Endodermal cell (in vitro differentiated cells): ENCODE results near the gene IL1RAPL2. TPM values are rescaled to one million over a fixed set of nuclear protein-coding genes. Genes with fewer than 3 reads are reported as not detected.
A peak's percentile ranks its signal among the peaks of the same experiment; 100 is the strongest.

Source experiments
- DNase-seq: peaks from one replicate; pipeline ENCODE4 v3.0.0-alpha.2; 2017
- H3K27ac ChIP-seq: 2 replicates; pipeline ENCODE4 v1.5.1; 2013; ENCODE audit warnings: mild to moderate bottlenecking, low read depth, low read length, moderate library complexity
- H3K27me3 ChIP-seq: 2 replicates; pipeline ENCODE4 v1.6.1; 2013; ENCODE audit warnings: mild to moderate bottlenecking, low read length, moderate library complexity; ENCODE audit not compliant: insufficient read depth, control insufficient read depth, poor library complexity, severe bottlenecking
- H3K36me3 ChIP-seq: 2 replicates; pipeline ENCODE4 v1.7.0; 2013; ENCODE audit warnings: mild to moderate bottlenecking, low read length, moderate library complexity; ENCODE audit not compliant: control insufficient read depth, insufficient read depth
- H3K4me1 ChIP-seq: one replicate; pipeline ENCODE4 v1.7.0; 2013; ENCODE audit warnings: low read length; ENCODE audit not compliant: control insufficient read depth, insufficient read depth
- H3K4me3 ChIP-seq: 2 replicates; pipeline ENCODE4 v1.5.1; 2013; ENCODE audit warnings: mild to moderate bottlenecking, low read length, moderate library complexity
- H3K9ac ChIP-seq: 2 replicates; pipeline ENCODE4 v1.6.1; 2013; ENCODE audit warnings: mild to moderate bottlenecking, low read length, moderate library complexity; ENCODE audit not compliant: poor library complexity, severe bottlenecking; ENCODE audit errors: extremely low read depth
- H3K9me3 ChIP-seq: 2 replicates; pipeline ENCODE4 v1.6.1; 2013; ENCODE audit warnings: mild to moderate bottlenecking, low read length, moderate library complexity; ENCODE audit not compliant: control insufficient read depth
- H3K27ac Mint-ChIP-seq: 2 replicates; pipeline ENCODE4 v1.8.0; 2020; ENCODE audit warnings: mixed read lengths
- H3K27me3 Mint-ChIP-seq: 2 replicates; pipeline ENCODE4 v1.8.0; 2021; ENCODE audit warnings: mild to moderate bottlenecking, mixed read lengths; ENCODE audit not compliant: insufficient read depth
- H3K36me3 Mint-ChIP-seq: 2 replicates; pipeline ENCODE4 v1.8.0; 2020; ENCODE audit warnings: low read depth, mixed read lengths
- H3K4me1 Mint-ChIP-seq: 2 replicates; pipeline ENCODE4 v1.8.0; 2020; ENCODE audit warnings: mixed read lengths
- H3K4me3 Mint-ChIP-seq: 2 replicates; pipeline ENCODE4 v1.8.0; 2020; ENCODE audit warnings: mild to moderate bottlenecking, moderate library complexity, mixed read lengths
- H3K9me3 Mint-ChIP-seq: 2 replicates; pipeline ENCODE4 v1.8.0; 2020; ENCODE audit warnings: mild to moderate bottlenecking, mixed read lengths
- CTCF ChIP-seq: fragments of 200-600 bp; sonication (generic); conservative IDR thresholded peaks from 2 replicates; pipeline ENCODE4 v1.5.0; 2021; ENCODE audit warnings: antibody characterized with exemption, mild to moderate bottlenecking
- WGBS, 2 experiments: methylation state at CpG; one replicate each; pipeline versions ENCODE4 v1.1.5 to v1.1.7; 2013; ENCODE audit warnings: missing lambda C conversion rate in 2 of 2, mixed read lengths in 1 of 2; ENCODE audit not compliant: insufficient coverage in 1 of 2, insufficient read length in 1 of 2; 5-methylcytosine and 5-hydroxymethylcytosine counted together
- total RNA-seq, 2 donors: library from RNA; stranded (reverse); fragmentation: NEBNext Ultra II Directional in 1 of 2; extraction: Animal tissue kit (Norgen Biotek cat#: 25700) in 1 of 2; gene quantifications; 2 replicates in 1 of 2; 3 replicates in 1 of 2; pipeline ENCODE4 v1.2.1, GENCODE V29; 2021

Gene IL1RAPL2
- total RNA-seq, 2 donors from 2014 or later, result 0.13 TPM; not detected in 1

- DNase-seq, result peak; percentile 37
- Mint-ChIP-seq H3K4me3 (no peak overlapping the region), H3K27ac (no peak overlapping the region), H3K9me3 (peaks cover 52% of the 10 kb centered on the region), H3K4me1 (no peaks in the 10 kb centered on the region), H3K36me3 (no peaks in the 10 kb centered on the region), H3K27me3 (no peaks in the 10 kb centered on the region)
- Histone ChIP-seq H3K27ac (no peak overlapping the region), H3K9ac (no peak overlapping the region), H3K4me3 (no peak overlapping the region), H3K36me3 (no peaks in the 10 kb centered on the region), H3K4me1 (no peaks in the 10 kb centered on the region), H3K27me3 (no peaks in the 10 kb centered on the region), H3K9me3 (no peaks in the 10 kb centered on the region)
- 86% methylated on average over 7 of the region's 7 CpGs; no CpG with 5 or more reads in 1 of the 2 experiments for WGBS, 2 experiments
- no peak for TF ChIP-seq CTCF
Measured at GRCh38 chrX:105050921-105051320, 484.9 kb downstream of the IL1RAPL2 start.

GRCh38 chrX:105051364-105051763 is 485.4 kb downstream of the IL1RAPL2 start:
- H3K4me1 Mint-ChIP-seq, result no peaks in the 10 kb centered on the region
- Histone ChIP-seq H3K27ac (no peak overlapping the region), H3K4me3 (no peak overlapping the region), H3K9ac (no peak overlapping the region), H3K27me3 (no peaks in the 10 kb centered on the region), H3K9me3 (no peaks in the 10 kb centered on the region), H3K36me3 (no peaks in the 10 kb centered on the region), H3K4me1 (no peaks in the 10 kb centered on the region)
- peak; percentile 35 for DNase-seq
- no peaks in the 10 kb centered on the region for H3K36me3 Mint-ChIP-seq
- H3K9me3 Mint-ChIP-seq, result peaks cover 51% of the 10 kb centered on the region
- H3K27me3 Mint-ChIP-seq, result no peaks in the 10 kb centered on the region
- H3K27ac Mint-ChIP-seq, result no peak overlapping the region
- no peak overlapping the region for H3K4me3 Mint-ChIP-seq
- 88 to 100% methylated on average over 2 to 10 of the region's 10 CpGs for WGBS, 2 experiments
- no peak for TF ChIP-seq CTCF

- TF ChIP-seq CTCF, result no peak
- Histone ChIP-seq H3K4me1 (no peaks in the 10 kb centered on the region), H3K27me3 (no peaks in the 10 kb centered on the region), H3K9ac (no peak overlapping the region), H3K9me3 (no peaks in the 10 kb centered on the region), H3K36me3 (no peaks in the 10 kb centered on the region), H3K27ac (no peak overlapping the region), H3K4me3 (no peak overlapping the region)
- Mint-ChIP-seq H3K27me3 (no peaks in the 10 kb centered on the region), H3K9me3 (peaks cover 46% of the 10 kb centered on the region), H3K4me1 (no peaks in the 10 kb centered on the region), H3K36me3 (no peaks in the 10 kb centered on the region), H3K27ac (no peak overlapping the region), H3K4me3 (no peak overlapping the region)
- WGBS, 2 experiments, result 95% methylated on average over 2 of the region's 2 CpGs; no CpG with 5 or more reads in 1 of the 2 experiments
- no peak for DNase-seq
Measured at GRCh38 chrX:105052926-105053325, 486.9 kb downstream of the IL1RAPL2 start.
